Peyer's patch (tissue), 4 donors: ENCODE measurements around the gene PRDM13. TPM values are rescaled to one million over a fixed set of nuclear protein-coding genes. Genes with fewer than 3 reads are reported as not detected.

ENCODE experiments used
- DNase-seq, 3 donors: peaks; one replicate each; pipeline ENCODE4 v3.0.0-alpha.2; 2017 to 2019
- H3K27ac ChIP-seq, 4 donors: fragments of 200-600 bp; sonication (generic); one replicate each; pipeline ENCODE4 v1.5.1; 2016 to 2019
- H3K27me3 ChIP-seq, 2 donors: fragments of 200-600 bp; sonication (generic); one replicate each; pipeline ENCODE4 v1.5.1; 2019
- H3K36me3 ChIP-seq, 3 donors: fragments of 200-600 bp; sonication (generic); one replicate each; pipeline ENCODE4 v1.5.1; 2016 to 2019
- H3K4me1 ChIP-seq, 4 donors: fragments of 200-600 bp; sonication (generic); one replicate each; pipeline ENCODE4 v1.5.1; 2016 to 2019
- H3K4me3 ChIP-seq, 4 donors: fragments of 200-600 bp; sonication (generic); 1 replicate in 3 of 4; 2 replicates in 1 of 4; pipeline ENCODE4 v1.5.1; 2016 to 2019; ENCODE audit warnings: mild to moderate bottlenecking in 1 of 4
- H3K9me3 ChIP-seq, 4 donors: fragments of 200-600 bp; sonication (generic); one replicate each; pipeline ENCODE4 v1.5.1; 2016 to 2019; ENCODE audit warnings: mild to moderate bottlenecking in 1 of 4
- CTCF ChIP-seq, 6 experiments: fragments of 450-650 bp in 4 of 6; fragments of 200-600 bp in 2 of 6; sonication (generic) in 1 of 6; IDR thresholded peaks; one replicate each; pipeline ENCODE4 v1.5.1; 2017 to 2019; ENCODE audit warnings: antibody characterized with exemption in 6 of 6, mild to moderate bottlenecking in 3 of 6, moderate library complexity in 1 of 6
- POLR2A ChIP-seq, 2 donors: fragments of 450-650 bp; IDR thresholded peaks; one replicate each; pipeline ENCODE4 v1.5.1; 2017; ENCODE audit warnings: antibody characterized with exemption in 2 of 2, mild to moderate bottlenecking in 2 of 2, moderate library complexity in 2 of 2
- total RNA-seq, 4 donors: library from RNA; depleted of rRNA; stranded (reverse); fragments of >200 nt; gene quantifications; one replicate each; pipeline ENCODE4 v1.1.0, GENCODE V29; 2016

Gene PRDM13
- total RNA-seq, 4 donors from 2014 or later = not detected

GRCh38 chr6:99573980-99574617, 32.5 kb upstream of the PRDM13 start:
- Histone ChIP-seq H3K27ac (no peak overlapping the region), H3K36me3 (no peaks in the 10 kb centered on the region), H3K9me3 (no peaks in the 10 kb centered on the region), H3K27me3 (no peaks in the 10 kb centered on the region), H3K4me3 (no peak overlapping the region), H3K4me1 (no peaks in the 10 kb centered on the region)
- no peak for DNase-seq
- TF ChIP-seq POLR2A (IDR thresholded peaks at IDR 0.05) = no peak
- no peak for TF ChIP-seq CTCF (IDR thresholded peaks at IDR 0.05)

DNA sequence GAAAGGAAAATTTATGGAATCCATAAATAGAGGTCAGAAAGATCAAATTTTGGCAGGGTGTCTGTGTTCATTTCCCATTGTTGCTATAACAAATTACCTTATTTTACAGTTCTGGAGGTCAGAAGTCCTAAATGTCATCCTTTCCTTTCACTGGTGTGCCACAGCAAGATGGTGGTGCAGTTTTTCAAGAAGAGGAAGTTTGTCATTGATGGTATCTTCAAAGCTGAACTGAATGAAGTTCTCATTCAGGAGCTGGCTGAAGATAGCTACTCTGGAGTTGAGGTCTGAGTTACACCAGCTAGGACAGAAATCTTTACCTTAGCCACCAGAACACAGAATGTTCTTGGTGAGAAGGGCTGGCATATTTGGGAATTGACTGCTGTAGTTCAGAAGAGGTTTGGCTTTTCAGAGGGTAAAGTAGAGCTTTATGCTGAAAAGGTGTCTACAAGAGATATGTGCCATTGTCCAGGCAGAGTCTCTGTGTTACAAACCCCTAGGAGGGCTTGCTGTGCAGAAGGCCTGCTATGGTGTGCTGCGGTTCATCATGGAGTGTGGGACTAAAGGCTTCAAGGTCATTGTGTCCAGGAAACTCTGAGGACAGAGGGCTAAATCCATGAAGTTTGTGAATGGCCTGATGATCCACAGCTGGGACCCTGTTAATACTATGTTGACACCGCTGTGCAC, 30.9 kb upstream of the PRDM13 start:
- no peaks in the 10 kb centered on the region for H3K9me3 ChIP-seq
- H3K27me3 ChIP-seq = no peaks in the 10 kb centered on the region
- H3K27ac ChIP-seq = no peak overlapping the region
- no peak overlapping the region for H3K4me3 ChIP-seq
- DNase-seq = no peak
- H3K36me3 ChIP-seq = no peaks in the 10 kb centered on the region
- no peaks in the 10 kb centered on the region for H3K4me1 ChIP-seq
- TF ChIP-seq POLR2A (IDR thresholded peaks at IDR 0.05) = no peak
- TF ChIP-seq CTCF (IDR thresholded peaks at IDR 0.05) = no peak

- Histone ChIP-seq H3K4me3 (no peak overlapping the region), H3K9me3 (no peaks in the 10 kb centered on the region), H3K27me3 (no peaks in the 10 kb centered on the region), H3K27ac (no peak overlapping the region), H3K4me1 (no peaks in the 10 kb centered on the region), H3K36me3 (no peaks in the 10 kb centered on the region)
- no peak for DNase-seq
- no peak for TF ChIP-seq POLR2A (IDR thresholded peaks at IDR 0.05)
- TF ChIP-seq CTCF (IDR thresholded peaks at IDR 0.05) = no peak
Measured at GRCh38 chr6:99579781-99580180, 26.9 kb upstream of the PRDM13 start.

DNA sequence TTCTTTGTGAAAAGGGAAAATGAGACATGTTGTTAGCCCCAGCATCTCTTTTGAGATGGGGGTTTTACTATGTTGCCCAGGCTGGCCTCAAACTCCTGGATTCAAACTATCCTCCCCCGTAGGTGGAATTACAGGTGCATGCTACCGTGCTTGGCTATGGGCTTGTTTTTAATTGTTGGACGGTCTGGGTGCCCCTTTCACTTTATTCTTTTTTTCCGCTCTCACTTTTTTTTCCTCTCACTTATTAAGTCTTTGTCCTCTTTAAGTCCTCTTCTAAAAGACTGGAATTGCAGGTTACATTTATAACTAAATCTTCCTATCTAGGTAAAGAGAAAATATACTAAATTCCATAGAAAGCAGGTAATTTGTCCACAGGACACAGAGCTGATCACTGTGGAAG, 18.8 kb upstream of the PRDM13 start:
- peaks cover 4 to 27% (median 6%) of the 10 kb centered on the region in 4 donors for H3K4me1 ChIP-seq

DNA sequence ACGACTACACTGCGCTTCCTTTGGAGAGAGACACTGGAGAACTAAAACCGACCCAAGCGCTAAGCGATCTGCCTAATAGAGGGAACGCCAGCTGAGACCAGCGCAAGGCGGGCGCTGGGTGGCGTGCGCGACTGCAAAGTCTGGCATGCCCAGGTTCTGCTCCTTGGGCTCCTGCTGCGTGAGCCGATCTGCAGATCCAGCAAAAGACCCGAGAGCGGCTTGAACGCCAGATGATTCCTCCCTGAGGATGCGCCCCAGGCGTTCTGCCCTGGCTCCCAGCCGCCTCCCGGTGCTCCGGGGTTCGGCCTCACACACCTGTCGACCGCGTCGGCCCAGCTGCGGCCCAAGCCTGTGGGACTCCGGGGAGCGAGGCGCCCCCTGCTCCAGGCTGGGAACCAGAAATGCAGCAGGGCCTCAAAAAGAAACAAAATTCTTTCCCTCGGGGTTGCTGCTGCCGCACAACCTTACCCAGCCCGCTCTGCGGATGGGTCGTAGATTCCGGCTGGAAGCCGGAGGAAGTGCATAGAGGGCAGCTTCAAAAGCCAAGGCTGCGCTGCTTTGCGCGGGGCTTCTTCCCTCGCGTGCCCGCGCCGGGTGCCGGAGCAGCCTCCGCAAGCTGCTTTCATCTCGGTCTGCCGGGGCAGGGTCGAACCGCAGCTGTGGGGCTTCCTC, 17.9 kb upstream of the PRDM13 start:
- Histone ChIP-seq H3K27ac (no peak overlapping the region), H3K9me3 (no peaks in the 10 kb centered on the region), H3K4me1 (peaks cover 4 to 27% (median 6%) of the 10 kb centered on the region in 4 donors), H3K4me3 (peak overlapping the region; percentile 37 to 56 (median 50)), H3K36me3 (no peaks in the 10 kb centered on the region), H3K27me3 (peaks cover 0 to 28% of the 10 kb centered on the region in 2 donors)
- DNase-seq = peak; percentile 46 to 81 (median 73)
- TF ChIP-seq CTCF (IDR thresholded peaks at IDR 0.05) (peak in 4 of 6 experiments; percentile 14 to 51 (median 43)), POLR2A (IDR thresholded peaks at IDR 0.05) (no peak)

More for the DNA sequence above, 18.8 kb upstream of the PRDM13 start:
- Histone ChIP-seq H3K4me3 (no peak overlapping the region), H3K27me3 (peaks cover 0 to 28% of the 10 kb centered on the region in 2 donors), H3K9me3 (no peaks in the 10 kb centered on the region), H3K27ac (no peak overlapping the region), H3K36me3 (no peaks in the 10 kb centered on the region)
- no peak for DNase-seq
- TF ChIP-seq POLR2A (IDR thresholded peaks at IDR 0.05) (no peak), CTCF (IDR thresholded peaks at IDR 0.05) (no peak)
